CD4-positive, CD25-positive, alpha-beta regulatory T cell (primary cell): ENCODE results near the gene BBS9. TPM values are rescaled to one million over a fixed set of nuclear protein-coding genes. Genes with fewer than 3 reads are reported as not detected.
"Not testable (repeated sequence)": the region's sequence is repeated elsewhere in the genome, so short reads cannot be mapped to it uniquely, and the experiment has no call there.

ENCODE experiments used
- ATAC-seq, 2 donors: fragments of 150-1000 bp; cut with Tn5 transposase; one replicate each; pipeline ENCODE4 v1.10.0; 2021; ENCODE audit warnings: low read depth in 2 of 2, moderate number of reproducible peaks in 2 of 2, moderate library complexity in 1 of 2
- DNase-seq, 3 donors: peaks; one replicate each; pipeline versions ENCODE4 v3.0.0 to v3.0.0-alpha.2; 2012 to 2022; ENCODE audit warnings: mixed read lengths in 1 of 3
- H3K27ac ChIP-seq: one replicate; pipeline ENCODE4 v1.7.0; 2013; ENCODE audit warnings: mild to moderate bottlenecking, low read length; ENCODE audit not compliant: insufficient read depth, poor library complexity, severe bottlenecking
- H3K27me3 ChIP-seq: one replicate; pipeline ENCODE4 v1.7.0; 2013; ENCODE audit warnings: low read length; ENCODE audit not compliant: control insufficient read depth, insufficient read depth
- H3K36me3 ChIP-seq: one replicate; pipeline ENCODE4 v1.7.0; 2013; ENCODE audit warnings: mild to moderate bottlenecking, low read length, moderate library complexity; ENCODE audit not compliant: control insufficient read depth, insufficient read depth
- H3K4me1 ChIP-seq: 2 replicates; pipeline ENCODE4 v1.7.0; 2013; ENCODE audit warnings: mild to moderate bottlenecking, low read length; ENCODE audit not compliant: insufficient read depth, control insufficient read depth, poor library complexity, severe bottlenecking
- H3K4me3 ChIP-seq: one replicate; pipeline ENCODE4 v1.7.0; 2013; ENCODE audit warnings: low read depth, mild to moderate bottlenecking, low read length, moderate library complexity
- H3K9me3 ChIP-seq, 2 experiments: 1 replicate in 1 of 2; 2 replicates in 1 of 2; pipeline ENCODE4 v1.7.0; 2013; ENCODE audit warnings: low read length in 2 of 2, mild to moderate bottlenecking in 1 of 2, moderate library complexity in 1 of 2; ENCODE audit not compliant: control insufficient read depth in 2 of 2
- H3K27ac Mint-ChIP-seq, 3 donors: one replicate each; pipeline ENCODE4 v1.8.0; 2020 to 2022; ENCODE audit warnings: mild to moderate bottlenecking in 3 of 3, mixed read lengths in 3 of 3, moderate library complexity in 2 of 3
- H3K27me3 Mint-ChIP-seq: one replicate; pipeline ENCODE4 v1.8.0; 2022; ENCODE audit warnings: mild to moderate bottlenecking, mixed read lengths
- H3K36me3 Mint-ChIP-seq: one replicate; pipeline ENCODE4 v1.8.0; 2020; ENCODE audit warnings: mixed read lengths
- H3K4me1 Mint-ChIP-seq, 4 donors: one replicate each; pipeline ENCODE4 v1.8.0; 2020 to 2022; ENCODE audit warnings: mixed read lengths in 4 of 4, mild to moderate bottlenecking in 1 of 4
- H3K4me3 Mint-ChIP-seq, 4 donors: one replicate each; pipeline ENCODE4 v1.8.0; 2020 to 2022; ENCODE audit warnings: mild to moderate bottlenecking in 4 of 4, mixed read lengths in 4 of 4, moderate library complexity in 3 of 4
- H3K9me3 Mint-ChIP-seq, 7 donors: one replicate each; pipeline ENCODE4 v1.8.0; 2020 to 2022; ENCODE audit warnings: mixed read lengths in 7 of 7, mild to moderate bottlenecking in 3 of 7, moderate library complexity in 2 of 7
- polyA plus RNA-seq, 4 donors: library from polyadenylated mRNA; unstranded; fragments of 300-500 nt; fragmentation: Illumina TruSeq; gene quantifications; one replicate each; pipeline ENCODE4 v1.2.3, GENCODE V29; 2021
- total RNA-seq: library from RNA; stranded (reverse); gene quantifications from one replicate; pipeline ENCODE4 v1.2.3, GENCODE V29; 2022

The BBS9 gene
- total and polyA plus RNA-seq, 5 donors from 2014 or later, result 8.1 to 18.7 (median 13.2) TPM

DNA sequence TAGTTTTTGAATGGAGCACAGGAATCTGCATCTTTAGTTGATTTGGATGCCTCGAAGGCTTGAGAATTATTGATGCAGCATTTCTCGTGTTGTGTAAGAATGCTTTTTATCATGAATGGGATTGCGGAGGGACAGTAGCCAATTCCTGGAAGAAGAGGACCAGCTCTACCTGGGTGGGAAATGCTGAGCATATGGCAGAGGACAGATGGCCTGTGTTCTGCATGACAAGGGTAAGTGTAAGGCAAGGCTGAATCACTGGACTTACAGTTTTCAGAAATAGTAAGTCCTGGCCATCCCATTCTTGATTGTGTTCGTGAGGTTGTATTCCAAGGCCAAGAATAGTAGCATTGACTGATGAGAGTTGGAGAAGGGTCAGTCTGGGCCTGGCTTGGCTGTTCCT is 36.1 kb upstream of the BBS9 start:
- peaks cover 3% of the 10 kb centered on the region for H3K27me3 Mint-ChIP-seq
- no peak overlapping the region for H3K27ac ChIP-seq
- no peaks in the 10 kb centered on the region for H3K4me1 ChIP-seq
- H3K9me3 ChIP-seq, result no peaks in the 10 kb centered on the region
- H3K27me3 ChIP-seq, result no peaks in the 10 kb centered on the region
- no peak overlapping the region for H3K27ac Mint-ChIP-seq
- H3K4me1 Mint-ChIP-seq, result peaks cover 0 to 8% (median 0%) of the 10 kb centered on the region in 4 donors
- peaks cover 0 to 1% (median 0%) of the 10 kb centered on the region in 7 donors for H3K9me3 Mint-ChIP-seq
- no peak overlapping the region for H3K4me3 Mint-ChIP-seq
- H3K36me3 Mint-ChIP-seq, result peaks cover 38% of the 10 kb centered on the region
- peaks cover 43% of the 10 kb centered on the region for H3K36me3 ChIP-seq
- ATAC-seq (no peak), DNase-seq (no peak)
- H3K4me3 ChIP-seq, result no peak overlapping the region

GRCh38 chr7:33094745-33095275 is 34.6 kb upstream of the BBS9 start:
- not testable (repeated sequence) for H3K4me3 ChIP-seq, H3K27ac ChIP-seq, H3K9me3 Mint-ChIP-seq, DNase-seq, H3K4me1 ChIP-seq, H3K27me3 ChIP-seq, H3K9me3 ChIP-seq, ATAC-seq, H3K27ac Mint-ChIP-seq, H3K27me3 Mint-ChIP-seq, H3K4me3 Mint-ChIP-seq
- H3K4me1 Mint-ChIP-seq, result peaks cover 3 to 12% (median 4%) of the 10 kb centered on the region in 4 donors
- H3K36me3 Mint-ChIP-seq, result peaks cover 44% of the 10 kb centered on the region
- peaks cover 55% of the 10 kb centered on the region for H3K36me3 ChIP-seq

GRCh38 chr7:33099154-33099940 is 30.0 kb upstream of the BBS9 start:
- H3K4me3 ChIP-seq, result no peak overlapping the region
- H3K36me3 ChIP-seq, result peaks cover 74% of the 10 kb centered on the region
- no peaks in the 10 kb centered on the region for H3K27me3 Mint-ChIP-seq
- H3K27ac Mint-ChIP-seq, result peak overlapping the region; percentile 69 to 87 (median 84)
- peaks cover 10 to 36% (median 18%) of the 10 kb centered on the region in 4 donors for H3K4me1 Mint-ChIP-seq
- peak in 1 of 3 donors; percentile 51 for DNase-seq
- no peaks in the 10 kb centered on the region for H3K9me3 ChIP-seq
- H3K9me3 Mint-ChIP-seq, result no peaks in the 10 kb centered on the region
- H3K27ac ChIP-seq, result no peak overlapping the region
- peaks cover 55% of the 10 kb centered on the region for H3K36me3 Mint-ChIP-seq
- ATAC-seq, result no peak
- no peaks in the 10 kb centered on the region for H3K27me3 ChIP-seq
- no peaks in the 10 kb centered on the region for H3K4me1 ChIP-seq
- H3K4me3 Mint-ChIP-seq, result peak overlapping the region in 1 of 4 donors; percentile 24

DNA sequence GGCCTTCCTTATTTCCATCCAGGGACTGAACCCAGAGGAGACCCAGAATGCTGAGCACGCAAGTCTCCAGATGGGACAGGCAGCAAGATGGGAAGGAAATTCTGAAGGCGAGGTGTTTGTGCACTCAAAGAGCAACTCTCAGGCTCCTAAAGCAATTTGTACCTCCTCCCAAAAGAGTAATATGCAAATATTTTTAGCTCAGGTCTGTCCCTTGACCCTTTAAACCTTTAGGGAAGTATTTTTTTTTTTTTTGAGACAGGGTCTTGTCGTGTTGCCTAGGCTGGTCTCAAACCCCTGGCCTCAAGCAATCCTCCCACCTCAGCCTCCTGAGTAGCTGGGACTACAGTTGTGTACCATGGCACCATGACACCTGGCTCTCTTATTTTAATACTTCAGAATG is 28.6 kb upstream of the BBS9 start:
- no peak overlapping the region for H3K4me3 Mint-ChIP-seq
- no peak overlapping the region for H3K27ac ChIP-seq
- H3K4me1 ChIP-seq, result no peaks in the 10 kb centered on the region
- no peaks in the 10 kb centered on the region for H3K9me3 Mint-ChIP-seq
- no peaks in the 10 kb centered on the region for H3K9me3 ChIP-seq
- H3K27me3 Mint-ChIP-seq, result no peaks in the 10 kb centered on the region
- H3K4me1 Mint-ChIP-seq, result peaks cover 17 to 45% (median 23%) of the 10 kb centered on the region in 4 donors
- DNase-seq (no peak), ATAC-seq (no peak)
- no peaks in the 10 kb centered on the region for H3K27me3 ChIP-seq
- H3K36me3 ChIP-seq, result peaks cover 68% of the 10 kb centered on the region
- H3K36me3 Mint-ChIP-seq, result peaks cover 50% of the 10 kb centered on the region
- peak overlapping the region in 2 of 3 donors; percentile 69 to 84 for H3K27ac Mint-ChIP-seq
- H3K4me3 ChIP-seq, result no peak overlapping the region

- ATAC-seq, result no peak
- no peaks in the 10 kb centered on the region for H3K27me3 ChIP-seq
- no peaks in the 10 kb centered on the region for H3K9me3 Mint-ChIP-seq
- H3K4me3 ChIP-seq, result no peak overlapping the region
- H3K4me1 ChIP-seq, result peaks cover 6% of the 10 kb centered on the region
- H3K27ac ChIP-seq, result no peak overlapping the region
- H3K36me3 ChIP-seq, result peaks cover 57% of the 10 kb centered on the region
- H3K9me3 ChIP-seq, result no peaks in the 10 kb centered on the region
- no peak for DNase-seq
- H3K36me3 Mint-ChIP-seq, result peaks cover 41% of the 10 kb centered on the region
- no peak overlapping the region for H3K4me3 Mint-ChIP-seq
- no peaks in the 10 kb centered on the region for H3K27me3 Mint-ChIP-seq
- peaks cover 21 to 56% (median 31%) of the 10 kb centered on the region in 4 donors for H3K4me1 Mint-ChIP-seq
- no peak overlapping the region for H3K27ac Mint-ChIP-seq
Measured at GRCh38 chr7:33101906-33102305, 27.5 kb upstream of the BBS9 start.

GRCh38 chr7:33107136-33108066 is 22.0 kb upstream of the BBS9 start:
- ATAC-seq (no peak), DNase-seq (peak in 2 of 3 donors; percentile 45 to 74)
- peaks cover 16% of the 10 kb centered on the region for H3K36me3 Mint-ChIP-seq
- Histone ChIP-seq H3K4me1 (peaks cover 31% of the 10 kb centered on the region), H3K4me3 (peak overlapping the region; percentile 93), H3K27ac (no peak overlapping the region), H3K27me3 (peaks cover 13% of the 10 kb centered on the region), H3K36me3 (peaks cover 15% of the 10 kb centered on the region), H3K9me3 (no peaks in the 10 kb centered on the region)
- H3K27me3 Mint-ChIP-seq, result peaks cover 10% of the 10 kb centered on the region
- H3K27ac Mint-ChIP-seq, result peak overlapping the region in 1 of 3 donors; percentile 70
- peak overlapping the region; percentile 82 to 97 (median 90) for H3K4me3 Mint-ChIP-seq
- H3K4me1 Mint-ChIP-seq, result peaks cover 31 to 56% (median 47%) of the 10 kb centered on the region in 4 donors
- no peaks in the 10 kb centered on the region for H3K9me3 Mint-ChIP-seq

DNA sequence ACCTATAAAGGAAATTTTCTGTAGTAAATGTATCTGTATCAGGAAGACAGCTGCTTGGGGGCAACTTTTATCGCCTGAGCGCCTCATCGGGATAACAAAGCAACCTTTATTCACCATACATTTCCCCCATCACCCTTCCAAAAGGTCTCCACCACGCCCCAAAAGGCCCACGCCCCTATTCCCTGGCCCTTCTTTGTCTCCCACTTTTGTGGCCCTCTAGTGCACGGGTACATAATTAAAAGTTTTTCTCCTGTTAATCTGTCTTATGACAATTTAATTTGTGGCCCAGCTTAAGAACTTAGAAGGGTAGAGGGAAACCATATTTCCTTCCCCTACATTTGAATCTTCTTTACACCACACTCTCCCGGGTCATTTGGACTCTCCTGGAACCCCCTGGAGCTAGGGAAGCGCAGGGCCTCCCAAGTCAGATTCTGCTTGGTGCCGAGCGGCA is 20.8 kb upstream of the BBS9 start:
- peaks cover 31% of the 10 kb centered on the region for H3K4me1 ChIP-seq
- H3K4me3 ChIP-seq, result peak overlapping the region; percentile 93
- H3K36me3 ChIP-seq, result peaks cover 4% of the 10 kb centered on the region
- peaks cover 9% of the 10 kb centered on the region for H3K36me3 Mint-ChIP-seq
- peaks cover 31 to 56% (median 40%) of the 10 kb centered on the region in 4 donors for H3K4me1 Mint-ChIP-seq
- H3K9me3 ChIP-seq, result no peaks in the 10 kb centered on the region
- H3K4me3 Mint-ChIP-seq, result peak overlapping the region; percentile 82 to 97 (median 90)
- H3K9me3 Mint-ChIP-seq, result no peaks in the 10 kb centered on the region
- peak overlapping the region; percentile 66 for H3K27ac ChIP-seq
- H3K27ac Mint-ChIP-seq, result peak overlapping the region in 2 of 3 donors; percentile 59 to 70
- ATAC-seq (no peak), DNase-seq (peak in 1 of 3 donors; percentile 39)
- peaks cover 13% of the 10 kb centered on the region for H3K27me3 ChIP-seq
- peaks cover 20% of the 10 kb centered on the region for H3K27me3 Mint-ChIP-seq
